Heart left ventricle (tissue), 16 donors: Measurements from ENCODE around the gene GNPTG. TPM values are rescaled to one million over a fixed set of nuclear protein-coding genes. Genes with fewer than 3 reads are reported as not detected.
A peak's percentile ranks its signal among the peaks of the same experiment; 100 is the strongest.

ENCODE experiments used
- ATAC-seq, 4 donors: fragments of 200-7000 bp; cut with Tn5 transposase; one replicate each; pipeline ENCODE4 v1.9.1; 2020 to 2022; ENCODE audit warnings: moderate library complexity in 4 of 4, mild to moderate bottlenecking in 3 of 4, moderate number of reproducible peaks in 1 of 4
- DNase-seq, 5 donors: peaks; one replicate each; pipeline ENCODE4 v3.0.0-alpha.2; 2020
- H3K27ac ChIP-seq, 12 donors: fragments of 200-600 bp; sonication (generic) in 4 of 12; one replicate each; pipeline versions ENCODE4 v1.5.0 to v1.8.0; 2016 to 2022; ENCODE audit warnings: mild to moderate bottlenecking in 2 of 12
- H3K27me3 ChIP-seq, 9 donors: fragments of 200-600 bp; sonication (generic) in 2 of 9; one replicate each; pipeline versions ENCODE4 v1.5.1 to v1.8.0; 2016 to 2022; ENCODE audit warnings: mild to moderate bottlenecking in 3 of 9
- H3K36me3 ChIP-seq, 9 donors: fragments of 200-600 bp; sonication (generic) in 2 of 9; one replicate each; pipeline versions ENCODE4 v1.5.0 to v1.8.0; 2018 to 2022; ENCODE audit warnings: mild to moderate bottlenecking in 2 of 9
- H3K4me1 ChIP-seq, 12 donors: fragments of 200-600 bp; sonication (generic) in 4 of 12; one replicate each; pipeline versions ENCODE4 v1.5.0 to v1.8.0; 2016 to 2022; ENCODE audit warnings: mild to moderate bottlenecking in 3 of 12
- H3K4me3 ChIP-seq, 12 donors: fragments of 200-600 bp; sonication (generic) in 4 of 12; one replicate each; pipeline versions ENCODE4 v1.5.0 to v1.8.0; 2017 to 2022; ENCODE audit warnings: mild to moderate bottlenecking in 9 of 12, moderate library complexity in 4 of 12
- H3K9me3 ChIP-seq, 12 donors: fragments of 200-600 bp; sonication (generic) in 4 of 12; one replicate each; pipeline versions ENCODE4 v1.5.0 to v1.8.0; 2016 to 2022; ENCODE audit warnings: mild to moderate bottlenecking in 1 of 12
- CTCF ChIP-seq, 12 donors: fragments of 200-600 bp; sonication (generic) in 4 of 12; IDR thresholded peaks; one replicate each; pipeline versions ENCODE4 v1.5.0 to v1.8.0; 2018 to 2022; ENCODE audit warnings: antibody characterized with exemption in 12 of 12, mild to moderate bottlenecking in 5 of 12
- POLR2A ChIP-seq, 2 donors: fragments of 450-650 bp; IDR thresholded peaks; one replicate each; pipeline ENCODE4 v1.6.1; 2017; ENCODE audit warnings: antibody characterized with exemption in 2 of 2, mild to moderate bottlenecking in 2 of 2, moderate library complexity in 2 of 2
- WGBS, 4 donors: extraction: QIAGEN DNeasy Blood & Tissue Kit in 2 of 4; methylation state at CpG; one replicate each; pipeline versions ENCODE4 v1.1.5 to v1.1.7; 2013 to 2018; 5-methylcytosine and 5-hydroxymethylcytosine counted together
- intact Hi-C, 10 donors: fragments of 100-400 bp; cut with DNase I; formaldehyde crosslinking; loops; one replicate each; pipeline versions ENCODE4 v1.11.1 to v1.14.2; 2022
- polyA plus RNA-seq, 2 donors: library from polyadenylated mRNA; stranded (reverse); fragments of 200-250 nt; gene quantifications; one replicate each; pipeline ENCODE4 v1.2.3, GENCODE V29; 2013
- total RNA-seq, 9 donors: library from RNA; depleted of rRNA in 2 of 9; stranded (reverse); fragments of >200 nt in 2 of 9; fragmentation: NEBNext Ultra II Directional in 3 of 9; extraction: Animal tissue kit (Norgen Biotek cat#: 25700) in 3 of 9; gene quantifications; one replicate each; pipeline versions ENCODE4 v1.1.0 to v1.2.4, GENCODE V29; 2016 to 2023
- donor health status: ischemic (EF 13 %, LVEDD 7.1; RV severe dilation, severe dysfunction).
- donor health status: healthy with polysubstance abuse.
- donor health status: DM: no; HTN: yes; CAD: no.
- donor health status: DM: no; HTN: no; CAD: no.
- donor health status: ischemic (EF 25% LVEDD 6.9; RV normal size, moderate dysfunction).
- donor health status: ischemic (EF 25% LVEDD 5.7; RV mildly dilated, moderate dysfunction).
- donor health status: healthy.
- donor health status: DM: yes; HTN: yes; CAD: no.
- donor health status: ischemic (EF 35%, LVEDD 5.7; RV mildly dilated, moderate dysfunction).
- donor health status: nonischemic (EF 11% LVEDD 7.7; RV severe dilation, severe dysfunction).
- donor health status: DM: yes; HTN: yes; CAD: no.
- donor health status: PGD.
- donor health status: ischemic (EF 29% LVEDD 5.4; RV normal size, mild dysfunction).
- donor health status: nonischemic (EF 23%, LVEDD 6.1; RV moderate dilation, normal function).

GNPTG gene
- total and polyA plus RNA-seq, 11 donors = 25.4 to 54.2 (median 31.9) TPM

- peak in 1 of 5 donors; percentile 56 for DNase-seq
- H3K36me3 ChIP-seq = peaks cover 0 to 91% (median 74%) of the 10 kb centered on the region in 9 donors
- no peak overlapping the region for H3K27ac ChIP-seq
- TF ChIP-seq CTCF (IDR thresholded peaks at IDR 0.05) = no peak
- no peak for TF ChIP-seq POLR2A (IDR thresholded peaks at IDR 0.05)
- H3K27me3 ChIP-seq = no peaks in the 10 kb centered on the region
- no peaks in the 10 kb centered on the region for H3K9me3 ChIP-seq
- WGBS, 4 donors = 88 to 96% (median 91%) methylated on average over 8 to 22 of the region's 22 CpGs
- no peaks in the 10 kb centered on the region for H3K4me1 ChIP-seq
- intact Hi-C loops = no loop called here
- ATAC-seq = no peak
- H3K4me3 ChIP-seq = no peak overlapping the region
Measured at GRCh38 chr16:1364510-1364909, 12.8 kb downstream of the GNPTG start.

GRCh38 chr16:1366060-1366711, 14.5 kb downstream of the GNPTG start:
- no peak for TF ChIP-seq CTCF (IDR thresholded peaks at IDR 0.05)
- no peak for TF ChIP-seq POLR2A (IDR thresholded peaks at IDR 0.05)
- Histone ChIP-seq H3K27ac (no peak overlapping the region), H3K27me3 (no peaks in the 10 kb centered on the region), H3K4me3 (no peak overlapping the region), H3K36me3 (peaks cover 0 to 91% (median 75%) of the 10 kb centered on the region in 9 donors), H3K4me1 (no peaks in the 10 kb centered on the region), H3K9me3 (no peaks in the 10 kb centered on the region)
- DNase-seq (peak in 1 of 5 donors; percentile 58), ATAC-seq (peak in 2 of 4 donors; percentile 6 to 12)
- 65 to 87% (median 84%) methylated on average over 13 to 29 of the region's 29 CpGs for WGBS, 4 donors
- intact Hi-C loops = no loop called here

GRCh38 chr16:1366712-1367299, 15.1 kb downstream of the GNPTG start:
- no peaks in the 10 kb centered on the region for H3K9me3 ChIP-seq
- H3K4me1 ChIP-seq = no peaks in the 10 kb centered on the region
- ATAC-seq = no peak
- H3K27ac ChIP-seq = no peak overlapping the region
- WGBS, 4 donors = 85 to 89% (median 87%) methylated on average over 17 to 24 of the region's 24 CpGs
- peaks cover 0 to 89% (median 75%) of the 10 kb centered on the region in 9 donors for H3K36me3 ChIP-seq
- DNase-seq = no peak
- intact Hi-C loops = no loop called here
- H3K4me3 ChIP-seq = no peak overlapping the region
- H3K27me3 ChIP-seq = no peaks in the 10 kb centered on the region
- TF ChIP-seq CTCF (IDR thresholded peaks at IDR 0.05) (no peak), POLR2A (IDR thresholded peaks at IDR 0.05) (no peak)

- Histone ChIP-seq H3K4me3 (no peak overlapping the region), H3K4me1 (no peaks in the 10 kb centered on the region), H3K27ac (no peak overlapping the region), H3K36me3 (peaks cover 0 to 80% (median 67%) of the 10 kb centered on the region in 9 donors), H3K9me3 (no peaks in the 10 kb centered on the region), H3K27me3 (no peaks in the 10 kb centered on the region)
- 84 to 90% (median 87%) methylated on average over 4 to 27 of the region's 27 CpGs for WGBS, 4 donors
- no peak for DNase-seq
- no peak for TF ChIP-seq POLR2A (IDR thresholded peaks at IDR 0.05)
- no peak for TF ChIP-seq CTCF (IDR thresholded peaks at IDR 0.05)
- ATAC-seq = no peak
- intact Hi-C loops = no loop called here
Measured at GRCh38 chr16:1367486-1368174, 15.9 kb downstream of the GNPTG start.
